ENCODE results near the gene UNC5CL.
A peak's percentile ranks its signal among the peaks of the same experiment; 100 is the strongest.

Gene UNC5CL

GRCh38 chr6:40996591-40997233 is 42.3 kb downstream of the UNC5CL start:
- Mint-ChIP-seq H3K27me3 (ENCODE audit: low read depth) (peaks cover 12% of the 10 kb centered on the region), H3K27ac (peak overlapping the region; percentile 91 to 92 (median 92)), H3K4me1 (peaks cover 61% of the 10 kb centered on the region), H3K4me3 (peak overlapping the region; percentile 6 to 40 (median 26)), H3K9me3 (no peaks in the 10 kb centered on the region), H3K36me3 (ENCODE audit: low read depth) (peaks cover 3% of the 10 kb centered on the region)
- TF ChIP-seq CTCF (IDR thresholded peaks at IDR 0.05; ENCODE audit: unreplicated experiment in 3 of 3): no peak

DNA sequence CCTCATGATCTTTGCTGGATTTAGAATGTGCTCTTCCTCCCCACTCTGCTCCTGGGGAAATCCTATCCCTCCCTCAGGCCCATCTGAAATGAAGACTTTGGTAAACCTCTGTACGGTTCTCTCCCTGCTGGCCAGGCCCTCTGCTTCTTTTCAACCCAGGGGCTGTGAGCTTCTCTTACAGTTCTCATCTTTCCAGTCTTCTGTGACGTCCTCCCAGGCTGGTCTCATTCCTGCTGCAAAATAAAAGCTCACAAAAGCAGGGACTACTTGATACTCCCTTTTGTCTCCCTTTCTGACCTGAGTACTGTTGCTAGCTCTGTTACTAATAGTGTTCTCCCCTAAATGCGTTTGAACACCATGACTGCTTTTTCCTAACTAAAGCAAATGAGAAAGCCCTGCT is 46.3 kb downstream of the UNC5CL start:
- H3K4me3 Mint-ChIP-seq: no peak overlapping the region
- H3K27me3 Mint-ChIP-seq (ENCODE audit: low read depth): peaks cover 13% of the 10 kb centered on the region
- H3K36me3 Mint-ChIP-seq (ENCODE audit: low read depth): peaks cover 3% of the 10 kb centered on the region
- peak overlapping the region; percentile 21 to 59 (median 27) for H3K27ac Mint-ChIP-seq
- TF ChIP-seq CTCF (IDR thresholded peaks at IDR 0.05; ENCODE audit: unreplicated experiment in 3 of 3): no peak
- H3K9me3 Mint-ChIP-seq: no peaks in the 10 kb centered on the region
- peaks cover 50% of the 10 kb centered on the region for H3K4me1 Mint-ChIP-seq

DNA sequence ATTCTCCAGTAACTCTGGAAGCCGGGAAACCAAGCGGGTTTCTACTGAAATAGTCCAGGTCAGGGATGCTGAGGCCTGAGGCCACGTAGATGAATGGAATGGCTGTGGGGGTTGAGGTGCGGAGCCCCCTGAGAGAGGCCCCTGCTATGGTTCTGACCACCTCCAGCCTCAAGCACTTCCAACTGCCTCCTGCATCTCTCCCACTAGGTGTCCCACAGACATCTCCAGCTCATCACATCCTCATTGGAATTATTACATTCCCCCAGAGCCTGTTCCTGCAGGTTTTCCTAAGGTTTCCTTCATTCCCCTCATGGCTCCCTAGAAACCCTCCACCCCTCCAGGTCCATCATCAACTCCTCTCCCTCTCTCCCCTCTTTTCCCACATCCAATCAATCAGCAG is 48.7 kb downstream of the UNC5CL start:
- peaks cover 3% of the 10 kb centered on the region for H3K36me3 Mint-ChIP-seq (ENCODE audit: low read depth)
- no peak for TF ChIP-seq CTCF (IDR thresholded peaks at IDR 0.05; ENCODE audit: unreplicated experiment in 3 of 3)
- no peak overlapping the region for H3K4me3 Mint-ChIP-seq
- peaks cover 13% of the 10 kb centered on the region for H3K27me3 Mint-ChIP-seq (ENCODE audit: low read depth)
- no peaks in the 10 kb centered on the region for H3K9me3 Mint-ChIP-seq
- H3K27ac Mint-ChIP-seq: no peak overlapping the region
- peaks cover 45% of the 10 kb centered on the region for H3K4me1 Mint-ChIP-seq

- H3K27me3 Mint-ChIP-seq (ENCODE audit: low read depth): peaks cover 12% of the 10 kb centered on the region
- no peak overlapping the region for H3K27ac Mint-ChIP-seq
- no peak overlapping the region for H3K4me3 Mint-ChIP-seq
- TF ChIP-seq CTCF (IDR thresholded peaks at IDR 0.05; ENCODE audit: unreplicated experiment in 3 of 3): no peak
- peaks cover 3% of the 10 kb centered on the region for H3K36me3 Mint-ChIP-seq (ENCODE audit: low read depth)
- H3K4me1 Mint-ChIP-seq: peaks cover 41% of the 10 kb centered on the region
- H3K9me3 Mint-ChIP-seq: no peaks in the 10 kb centered on the region
Observed at GRCh38 chr6:40989204-40990169, 49.5 kb downstream of the UNC5CL start.

GRCh38 chr6:40988634-40989033 is 50.4 kb downstream of the UNC5CL start:
- Mint-ChIP-seq H3K27ac (no peak overlapping the region), H3K4me3 (no peak overlapping the region), H3K27me3 (ENCODE audit: low read depth) (peaks cover 11% of the 10 kb centered on the region), H3K36me3 (ENCODE audit: low read depth) (peaks cover 3% of the 10 kb centered on the region), H3K4me1 (peaks cover 35% of the 10 kb centered on the region), H3K9me3 (no peaks in the 10 kb centered on the region)
- TF ChIP-seq CTCF (IDR thresholded peaks at IDR 0.05; ENCODE audit: unreplicated experiment in 3 of 3): no peak
